GM12892 (cell line): Measurements from ENCODE around the gene ZBTB7C.

Source experiments
- POLR2A ChIP-seq: IDR thresholded peaks from 2 replicates; pipeline ENCODE4 v1.6.1; 2011; ENCODE audit warnings: low read depth, low read length, control low read depth
- POLR2AphosphoS5 ChIP-seq: IDR thresholded peaks from 2 replicates; pipeline ENCODE4 v1.6.1; 2011; ENCODE audit warnings: low read depth, low read length, control low read depth

DNA sequence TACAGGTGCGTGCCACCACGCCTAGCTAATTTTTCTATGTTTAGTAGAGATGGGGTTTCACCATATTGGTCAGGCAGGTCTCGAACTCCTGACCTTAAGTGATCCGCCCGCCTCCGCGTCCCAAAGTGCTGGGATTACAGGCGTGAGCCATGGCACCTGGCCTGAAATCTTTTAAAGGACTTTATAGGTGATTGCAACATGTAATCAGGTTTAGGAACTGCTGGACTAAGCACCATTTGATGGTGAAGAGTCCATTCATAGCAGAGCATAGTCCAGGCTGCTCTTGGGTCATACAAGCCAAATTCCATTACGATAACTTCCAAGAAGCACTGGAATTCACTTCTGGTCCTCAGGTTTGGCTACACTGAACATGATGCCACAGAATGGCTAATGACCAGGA lies 278.1 kb downstream of the ZBTB7C start:
- TF ChIP-seq POLR2A: no peak
- TF ChIP-seq POLR2AphosphoS5: no peak
